NOMO-1 treated with dmso at 0.1 percent for 144 hours (cell line): ENCODE data around the gene SNRPD1.
"Not testable (repeated sequence)": the region's sequence is repeated elsewhere in the genome, so short reads cannot be mapped to it uniquely, and the experiment has no call there.

ENCODE experiments used
- DNase-seq: peaks from one replicate; lab custom pipeline; 2025; ENCODE audit not compliant: unreplicated experiment; lab: John Stamatoyannopoulos, UW

SNRPD1 gene

DNA sequence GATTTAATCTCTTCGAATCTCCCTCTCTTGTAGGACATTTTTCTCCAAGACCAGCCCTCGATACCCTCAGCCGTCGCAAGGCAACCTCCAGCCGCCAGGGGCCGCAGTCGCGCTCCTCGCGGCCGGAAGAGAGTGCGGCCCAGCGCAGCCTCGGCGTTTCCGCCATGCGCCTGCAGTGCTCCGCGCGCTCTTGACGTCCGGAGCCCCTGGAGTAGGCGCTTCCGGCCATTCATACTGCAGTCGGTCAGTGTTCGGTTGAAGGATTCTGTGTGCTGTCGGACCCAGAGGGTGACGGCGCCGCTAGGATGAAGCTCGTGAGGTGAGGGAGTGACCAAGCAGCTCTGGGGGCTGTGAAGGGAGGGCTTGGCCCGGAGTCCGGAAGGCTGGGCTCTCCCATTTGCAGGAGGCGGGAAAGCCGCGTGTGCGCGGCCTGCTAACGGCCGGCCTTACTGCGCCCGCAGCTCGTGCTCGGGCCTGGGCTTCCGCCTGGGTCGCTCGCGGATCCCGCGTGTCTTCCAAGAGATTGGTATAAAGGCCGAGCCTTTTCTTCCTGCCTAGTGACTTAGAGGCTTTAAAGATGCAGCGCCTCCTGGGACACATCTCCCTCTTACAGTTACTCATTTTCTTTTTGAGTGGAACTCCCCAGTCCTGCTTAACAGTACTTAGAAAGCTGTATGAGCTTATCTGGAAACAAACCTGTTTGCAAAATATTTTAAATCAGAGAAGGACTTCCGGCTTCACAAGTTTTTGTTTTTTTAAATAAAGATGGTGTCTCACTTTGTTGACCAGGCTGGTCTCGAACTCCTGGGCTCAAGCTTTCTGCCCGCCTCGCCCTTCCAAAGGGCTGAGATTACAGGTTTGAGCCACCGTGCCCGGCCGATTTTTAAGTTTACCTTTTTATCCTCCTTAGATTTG, at the start of gene SNRPD1:
SNRPD1 (plus strand) TSS at position 190 of the 915 bp plus-strand sequence; CDS start at position 306, 116 bp downstream.
- peak; percentile 78 for DNase-seq

DNA sequence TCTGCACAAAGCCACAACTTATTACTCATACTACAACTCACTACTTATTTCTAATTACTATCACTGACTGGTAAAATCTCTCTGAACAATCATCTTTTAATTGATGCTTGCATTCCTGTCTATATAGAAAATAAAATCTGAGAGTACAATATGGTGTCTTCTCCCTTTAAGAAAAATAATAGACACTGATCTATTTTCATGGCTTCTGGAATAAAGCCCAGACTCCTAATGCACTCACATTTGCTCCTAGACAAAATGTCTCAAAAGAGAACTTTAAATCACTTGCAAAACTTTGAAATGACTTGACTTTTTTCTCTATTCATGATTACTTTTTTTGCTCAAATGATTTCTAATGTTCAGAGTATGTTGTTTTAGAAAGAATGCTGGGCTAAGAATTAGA, 40.3 kb upstream of the SNRPD1 start:
- DNase-seq = no peak

DNA sequence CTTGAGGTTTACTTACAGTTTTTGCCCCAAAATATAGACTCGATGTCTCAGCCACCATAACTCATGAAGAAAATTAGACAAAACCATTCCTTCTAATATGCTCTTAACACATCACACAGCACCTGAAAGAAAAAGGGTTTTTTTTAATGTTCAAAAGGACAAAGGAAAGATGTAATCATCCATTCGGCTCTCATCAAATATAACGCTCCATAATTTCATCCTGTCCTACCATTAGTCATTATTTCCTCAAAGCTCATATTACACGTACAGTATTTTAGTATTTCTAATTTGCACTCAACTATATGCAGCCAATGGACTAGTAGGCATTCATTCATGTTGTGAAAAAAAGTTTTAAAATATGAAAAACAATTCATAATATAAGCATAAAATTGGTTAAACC, 36.5 kb upstream of the SNRPD1 start:
- no peak for DNase-seq

DNA sequence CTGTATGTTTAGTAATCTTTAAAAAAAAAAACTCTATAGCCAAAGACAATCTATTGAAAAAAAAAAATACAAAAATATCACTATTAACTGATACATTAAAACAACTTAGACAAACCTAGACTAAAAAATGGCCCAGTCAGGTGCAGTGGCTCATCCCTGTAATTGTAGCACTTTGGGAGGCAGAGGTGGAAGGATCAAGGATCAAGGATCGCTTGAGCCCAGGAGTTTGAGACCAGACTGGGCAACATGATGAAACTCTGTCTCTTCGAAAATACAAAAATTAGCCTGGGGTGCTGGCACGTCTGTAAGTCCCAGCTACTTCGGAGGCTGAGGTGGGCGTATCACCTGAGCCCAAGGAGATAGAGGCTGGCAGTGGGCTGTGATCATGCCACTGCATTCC, 27.7 kb upstream of the SNRPD1 start:
- DNase-seq = no peak

DNA sequence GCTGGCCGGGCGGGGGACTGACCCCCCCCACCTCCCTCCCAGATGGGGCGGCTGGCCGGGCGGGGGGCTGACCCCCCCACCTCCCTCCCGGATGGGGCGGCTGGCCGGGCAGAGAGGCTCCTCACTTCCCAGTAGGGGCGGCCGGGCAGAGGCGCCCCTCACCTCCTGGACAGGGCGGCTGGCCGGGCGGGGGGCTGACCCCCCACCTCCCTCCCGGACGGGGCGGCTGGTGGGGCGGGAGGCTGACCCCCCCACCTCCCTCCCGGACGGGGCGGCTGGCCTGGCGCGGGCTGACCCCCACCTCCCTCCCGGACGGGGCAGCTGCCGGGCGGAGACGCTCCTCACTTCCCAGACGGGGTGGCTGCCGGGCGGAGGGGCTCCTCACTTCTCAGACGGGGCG, 19.8 kb upstream of the SNRPD1 start:
- DNase-seq = not testable (repeated sequence)

DNA sequence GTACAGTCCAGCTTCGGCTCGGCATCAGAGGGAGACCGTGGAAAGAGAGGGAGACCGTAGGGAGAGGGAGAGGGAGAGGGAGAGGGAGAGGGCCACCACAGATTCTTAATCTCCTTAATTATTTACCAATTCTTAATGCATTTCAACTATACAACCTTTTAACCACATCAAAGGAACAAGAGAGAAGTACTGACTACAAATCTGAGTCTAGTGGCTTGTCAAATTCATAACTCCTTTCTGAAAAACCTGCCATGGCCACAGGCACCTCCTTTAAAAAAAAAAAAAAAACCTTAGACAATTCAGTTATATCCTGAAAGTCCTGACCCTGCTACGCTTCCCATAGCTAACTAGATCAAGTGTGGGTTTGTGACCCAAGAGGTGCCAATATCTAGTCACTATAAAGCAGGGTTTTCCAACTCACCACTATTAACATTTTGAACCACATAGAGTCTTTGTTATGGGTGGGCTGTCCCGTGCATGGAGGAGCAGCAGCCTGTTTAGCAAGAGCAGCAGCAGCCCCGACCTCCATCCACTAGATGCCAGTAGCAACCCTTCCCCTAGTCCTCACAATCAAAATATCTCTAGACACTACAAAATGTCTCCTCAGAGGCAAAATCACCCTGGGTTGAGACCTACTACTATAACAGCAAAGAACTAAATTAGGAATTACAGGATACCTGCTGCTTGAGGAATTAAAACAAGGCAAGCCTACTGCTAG, 18.4 kb upstream of the SNRPD1 start:
- DNase-seq = no peak

DNA sequence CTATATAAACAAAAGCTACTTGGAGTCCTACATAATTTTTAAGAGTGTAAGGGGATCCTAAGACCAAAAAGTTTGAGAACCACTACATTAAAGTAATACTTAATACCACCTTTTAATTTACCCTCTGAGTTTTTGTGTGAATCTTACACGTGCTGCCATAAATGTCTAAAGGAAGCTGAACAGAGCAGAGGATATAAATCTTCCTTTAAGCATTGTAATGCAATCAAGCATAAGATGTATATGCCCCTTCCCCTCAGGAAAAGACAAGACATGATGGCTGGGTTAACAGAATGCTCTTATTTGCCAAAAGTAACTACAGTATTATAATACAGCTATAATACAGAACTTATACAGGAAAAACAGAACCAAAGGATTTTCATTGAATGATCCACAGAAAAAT, 14.5 kb upstream of the SNRPD1 start:
- no peak for DNase-seq

DNA sequence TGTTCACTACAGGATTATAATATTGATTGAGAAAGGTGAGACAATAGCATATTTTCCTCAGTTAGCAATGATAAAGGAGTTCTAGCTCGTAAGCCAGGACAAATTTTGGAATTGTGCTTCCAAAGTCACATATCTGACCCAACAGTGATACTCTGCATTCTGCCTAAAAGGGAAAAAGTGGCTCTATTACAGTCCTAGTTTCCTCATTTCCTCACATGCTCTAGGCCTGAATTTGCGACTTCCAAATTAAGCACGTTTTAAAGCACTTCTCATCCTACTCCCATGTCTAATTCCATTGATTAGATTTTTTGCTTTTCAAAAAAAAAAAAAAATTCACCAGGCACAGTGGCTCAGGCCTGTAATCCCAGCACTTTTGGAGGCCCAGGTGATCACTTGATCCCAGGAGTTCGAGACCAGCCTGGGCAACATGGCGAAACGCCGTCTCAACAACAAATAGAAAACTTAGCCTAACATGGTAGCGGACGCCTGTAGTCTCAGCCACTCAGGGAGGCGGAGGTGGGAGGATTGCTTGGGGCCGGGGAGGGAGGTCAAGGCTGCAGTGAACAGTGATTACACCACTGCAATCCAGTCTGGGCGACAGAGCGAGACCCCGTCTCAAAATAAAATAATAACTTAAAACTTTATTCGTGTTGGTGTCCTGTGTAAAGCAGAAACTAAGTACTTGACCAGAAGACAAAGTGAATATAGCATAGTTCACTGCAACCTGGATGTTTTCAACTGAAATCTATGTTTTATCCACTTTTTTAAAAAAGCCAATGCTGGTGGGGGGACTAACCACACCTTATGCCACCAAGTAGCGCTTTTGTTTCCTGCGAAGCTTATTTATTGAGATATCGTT, 13.2 kb upstream of the SNRPD1 start:
- DNase-seq = no peak

DNA sequence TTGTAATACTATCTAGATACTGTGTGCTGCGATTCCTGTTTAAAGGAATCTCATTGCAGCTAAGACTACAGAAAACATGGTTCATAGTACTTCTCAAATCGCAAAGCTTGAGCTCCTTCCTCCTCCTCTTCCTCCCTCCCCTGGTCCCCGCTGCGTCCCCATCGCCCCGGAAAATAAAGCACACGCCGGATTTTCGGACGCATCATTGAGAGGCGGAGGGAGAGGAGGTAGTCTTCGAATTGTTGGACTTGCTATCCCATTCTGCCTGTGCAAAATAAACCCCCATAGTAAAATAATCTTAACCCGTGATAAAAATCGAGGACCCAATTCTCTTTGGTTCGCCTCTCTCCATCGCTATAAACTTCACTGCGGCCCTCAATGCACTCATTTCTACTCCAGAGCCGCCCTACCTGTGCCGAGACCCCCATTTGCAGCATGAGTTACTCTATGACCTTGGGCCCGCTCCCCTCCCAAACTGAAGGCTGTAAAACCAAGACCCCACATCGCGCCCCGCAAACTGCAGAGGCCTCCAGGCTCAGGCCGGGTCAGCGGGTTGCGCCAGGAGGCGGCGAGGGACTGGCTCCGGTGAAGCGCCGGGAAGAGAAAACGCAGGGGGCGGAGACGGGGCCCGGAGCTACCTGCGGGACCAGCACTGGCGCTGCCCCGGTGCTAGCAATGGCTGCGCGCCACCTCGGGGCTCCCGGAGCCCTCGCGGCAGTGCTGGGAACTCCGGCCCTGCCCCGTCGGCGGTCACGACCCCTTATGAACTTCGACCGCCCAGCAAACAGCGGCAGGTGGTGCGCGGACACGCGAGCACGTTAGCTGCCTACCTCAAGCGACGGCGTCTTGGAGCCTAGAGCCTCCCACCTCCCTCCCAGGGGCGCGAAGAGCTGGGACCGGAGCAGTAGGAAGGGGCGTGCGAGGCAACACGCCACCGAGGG, 12.3 kb upstream of the SNRPD1 start:
- DNase-seq = no peak

DNA sequence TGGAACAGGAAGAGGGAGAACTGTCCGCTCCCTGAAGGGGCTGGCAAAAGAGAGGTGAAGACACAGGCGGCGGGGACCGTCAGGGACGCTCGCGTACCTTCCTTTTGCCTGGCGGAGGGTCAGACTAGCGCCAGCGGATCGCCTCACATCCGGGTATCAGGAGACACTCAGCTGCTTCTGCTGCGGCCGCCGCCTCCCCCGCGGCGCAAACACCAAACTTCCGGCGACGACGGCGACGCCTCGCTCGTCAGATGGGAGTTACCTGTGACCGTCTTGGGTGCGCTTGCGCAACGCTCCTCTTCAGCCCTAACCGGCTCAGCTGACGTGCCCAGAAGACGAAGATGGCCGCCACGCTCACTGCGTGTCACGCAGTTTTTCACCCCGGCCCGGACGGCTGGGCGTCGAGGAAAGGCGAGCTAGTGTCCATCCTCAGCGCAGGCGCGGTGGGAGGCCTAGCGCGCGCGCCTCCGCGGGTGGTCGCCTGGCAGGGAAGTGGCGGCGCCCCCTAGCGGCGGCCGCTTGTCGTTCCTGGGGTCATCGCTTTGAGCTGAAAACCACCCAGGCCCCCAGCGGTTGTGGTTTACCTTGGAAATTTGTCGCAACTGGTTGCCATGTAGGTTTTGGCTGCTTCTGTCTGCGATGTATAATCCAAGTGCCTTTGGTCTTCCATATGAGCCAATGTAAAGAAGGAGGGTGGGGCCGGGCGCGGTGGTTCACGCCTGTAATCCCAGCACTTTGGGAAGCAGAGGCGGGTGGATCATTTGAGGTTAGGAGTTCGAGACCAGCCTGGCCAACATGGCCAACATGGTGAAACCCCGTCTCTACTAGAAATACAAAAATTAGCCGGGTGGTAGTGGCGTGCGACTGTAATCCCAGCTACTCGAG, 11.3 kb upstream of the SNRPD1 start, which contains the start of gene ESCO1:
ESCO1 (minus strand) TSS at position 179 of the 885 bp plus-strand sequence. CDS start 25,861 bp downstream, outside the sequence.
- DNase-seq = peak; percentile 98

DNA sequence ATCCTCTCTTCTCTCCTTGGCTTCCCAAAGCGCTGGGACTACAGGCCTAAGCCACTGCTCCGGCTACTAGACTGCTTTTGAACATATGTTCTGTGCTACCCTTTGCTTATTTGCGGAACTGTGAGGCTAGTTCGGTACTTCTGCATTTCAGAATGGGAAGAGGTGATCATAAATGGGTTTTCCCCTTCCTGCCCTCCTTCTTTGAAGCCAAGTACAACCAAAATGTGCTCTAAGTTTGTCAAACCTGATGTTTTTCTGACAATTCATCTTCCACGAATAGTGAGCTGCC, 9.9 kb upstream of the SNRPD1 start:
- peak; percentile 59 for DNase-seq

DNA sequence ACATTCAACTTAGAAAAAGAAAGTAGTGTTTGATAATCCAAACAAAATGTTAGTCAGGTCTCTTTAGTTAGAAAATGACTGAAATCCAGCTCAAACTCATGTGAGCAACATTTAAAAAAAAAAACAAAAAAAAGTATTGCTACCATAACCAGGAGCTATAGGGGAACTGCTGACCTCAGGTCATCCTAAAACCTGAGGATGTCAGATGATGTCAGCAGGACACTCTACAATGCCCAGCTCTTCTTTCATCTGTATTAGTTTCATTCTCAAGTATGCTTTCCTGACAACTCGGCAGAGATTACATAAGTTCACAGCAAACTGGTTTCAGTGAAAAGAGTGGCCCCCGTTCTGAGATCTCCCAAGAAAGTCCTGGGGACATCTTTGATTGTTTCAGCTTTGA, 7.4 kb upstream of the SNRPD1 start:
- DNase-seq = no peak

DNA sequence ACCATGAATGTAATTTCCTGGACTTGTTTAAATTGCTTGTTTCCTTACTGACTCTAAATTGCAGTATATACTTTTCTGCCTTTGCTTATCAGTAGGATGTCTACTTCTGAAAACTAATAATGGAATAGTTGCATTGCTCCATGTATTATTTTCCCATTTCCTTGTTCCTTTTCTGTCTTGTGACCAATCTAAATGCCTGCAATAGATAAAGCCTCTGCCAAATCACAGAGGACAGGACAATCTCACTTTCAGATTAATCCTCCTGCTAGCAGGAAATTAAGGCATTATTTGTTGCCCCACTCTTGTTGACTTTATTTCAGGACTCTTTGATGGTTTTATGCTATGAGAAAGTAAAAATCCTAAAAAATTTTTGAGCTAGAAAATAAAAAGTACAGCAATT, 6.9 kb upstream of the SNRPD1 start:
- DNase-seq = no peak

DNA sequence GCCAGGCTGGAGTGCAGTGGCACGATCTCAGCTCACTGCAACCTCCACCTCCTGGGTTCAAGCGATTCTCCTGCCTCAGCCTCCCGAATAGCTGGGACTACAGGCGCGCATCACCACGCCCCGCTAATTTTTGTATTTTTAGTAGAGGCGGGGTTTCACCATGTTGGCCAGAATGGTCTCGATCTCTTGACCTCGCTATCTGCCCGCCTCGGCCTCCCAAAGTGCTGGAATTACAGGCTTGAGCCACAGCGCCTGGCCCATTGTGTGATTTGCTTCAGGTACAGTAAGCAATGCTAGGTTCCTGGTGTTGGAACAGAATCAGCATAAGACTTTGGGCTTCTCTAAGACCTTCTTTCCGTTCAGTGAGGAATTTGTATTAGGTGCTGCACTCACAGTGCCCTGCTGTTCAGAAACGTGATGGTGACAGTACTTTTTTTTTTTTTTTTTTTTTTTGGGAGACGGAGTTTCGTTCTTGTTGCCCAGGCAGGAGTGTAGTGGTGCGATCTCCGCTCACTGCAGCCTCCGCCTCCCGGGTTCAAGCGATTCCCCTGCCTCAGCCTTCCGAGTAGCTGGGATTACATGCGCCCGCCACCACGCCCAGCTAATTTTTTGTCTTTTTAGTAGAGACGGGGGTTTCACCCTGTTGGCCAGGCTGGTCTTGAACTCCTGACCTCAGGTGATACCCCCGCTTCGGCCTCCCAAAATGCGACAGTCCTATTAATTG, 551 bp upstream of the SNRPD1 start:
- not testable (repeated sequence) for DNase-seq

DNA sequence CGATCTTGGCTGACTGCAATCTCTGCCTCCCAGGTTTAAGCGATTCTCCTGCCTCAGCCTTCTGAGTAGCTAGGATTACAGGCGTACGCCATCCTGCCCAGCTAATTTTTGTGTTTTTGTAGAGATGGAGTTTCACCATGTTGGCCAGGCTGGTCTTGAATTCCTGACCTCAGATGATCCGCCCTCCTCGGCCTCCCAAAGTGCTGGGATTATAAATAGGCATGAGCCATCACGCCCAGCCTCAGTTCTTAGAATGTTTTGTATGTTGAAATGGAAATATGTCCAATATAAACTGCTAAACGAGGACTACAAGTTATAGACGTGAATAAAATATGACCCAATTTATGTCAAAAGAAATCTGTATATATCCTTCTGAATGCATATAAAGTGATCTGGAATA, 9.5 kb downstream of the SNRPD1 start:
- DNase-seq = not testable (repeated sequence)

DNA sequence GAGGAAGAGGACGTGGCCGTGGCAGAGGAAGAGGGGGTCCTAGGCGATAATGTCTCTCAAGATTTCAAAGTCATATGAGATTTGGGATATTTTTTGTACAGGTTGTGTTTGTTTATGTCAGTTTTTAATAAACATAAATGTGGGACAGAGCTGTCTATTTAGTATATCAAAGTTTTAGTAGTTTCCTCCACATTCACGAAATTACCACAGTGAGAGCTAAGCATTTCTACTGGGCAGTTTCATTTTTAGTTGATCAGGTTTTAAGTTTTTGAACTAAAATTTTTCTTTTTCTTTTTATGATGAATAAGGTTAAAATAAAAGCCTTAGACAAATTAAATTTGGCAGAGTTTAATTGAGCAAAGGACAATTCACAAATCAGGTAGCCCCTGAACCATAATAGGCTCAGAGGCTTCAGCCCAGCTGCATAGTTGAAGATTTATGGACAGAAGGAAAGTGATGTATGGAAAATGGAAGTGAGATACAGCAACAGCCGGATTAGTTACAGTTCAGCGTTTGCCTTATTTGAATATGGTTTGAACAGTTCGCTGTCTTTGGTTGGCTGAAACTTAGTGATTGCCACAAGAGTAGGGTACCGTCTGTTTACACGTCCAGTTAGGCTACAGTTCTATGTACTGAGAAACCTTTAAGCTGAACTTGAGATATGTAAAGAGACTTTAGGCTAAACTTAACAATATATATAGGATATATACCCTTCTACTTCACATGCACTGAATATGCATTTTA, 17.1 kb downstream of the SNRPD1 start:
- DNase-seq = no peak

DNA sequence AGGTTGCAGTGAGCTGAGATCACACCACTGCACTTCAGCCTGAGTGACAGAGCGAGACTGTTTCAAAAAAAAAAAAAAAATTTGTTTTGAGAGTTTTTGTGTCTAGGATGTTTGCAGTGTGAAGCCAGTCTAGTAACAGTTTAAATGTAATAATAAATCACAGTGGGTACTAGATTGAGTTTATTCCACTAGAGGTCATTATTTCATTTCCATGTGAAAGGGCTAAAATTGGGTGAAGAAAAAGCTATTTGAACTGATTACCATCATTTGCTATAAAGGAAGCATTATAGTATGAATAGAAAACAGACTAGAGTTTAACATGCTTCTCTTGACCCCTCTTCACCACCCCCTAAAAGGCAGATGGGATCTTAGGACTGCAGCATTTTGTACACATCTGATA, 20.3 kb downstream of the SNRPD1 start:
- no peak for DNase-seq
